HG03565 (cell line): ENCODE data around the gene OR7C2.

ENCODE experiments used
- ATAC-seq: cut with Tn5 transposase; IDR thresholded peaks from one replicate; pipeline ENCODE4 v1.9.1; 2021; ENCODE audit warnings: mild to moderate bottlenecking, moderate library complexity; ENCODE audit not compliant: unreplicated experiment

The OR7C2 gene

DNA sequence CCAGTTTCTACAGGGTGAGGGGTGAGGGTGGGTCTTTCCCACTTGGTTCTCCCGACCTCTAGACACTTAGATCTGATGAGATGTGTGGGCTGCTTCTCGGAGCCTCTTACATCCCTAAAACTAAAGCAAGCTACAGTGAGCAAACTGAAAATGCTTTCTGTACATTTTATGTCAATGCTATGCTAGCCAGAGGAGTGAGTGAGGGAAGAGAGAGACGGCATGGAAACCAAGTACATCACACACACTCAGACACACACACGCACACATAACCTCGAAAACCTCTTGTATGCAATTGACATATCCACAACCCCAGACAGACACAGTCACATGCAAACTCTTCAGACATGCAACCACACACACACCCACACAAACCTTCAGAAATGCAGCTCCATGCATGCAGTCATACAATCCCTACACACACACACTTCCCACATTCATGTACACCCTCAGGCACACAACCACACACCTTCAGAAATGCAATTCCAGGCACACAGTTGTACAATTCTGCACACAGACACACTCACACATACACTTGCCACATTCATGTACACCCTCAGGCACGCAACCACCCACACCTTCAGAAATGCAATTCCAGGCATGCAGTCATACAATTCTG is 37.0 kb downstream of the OR7C2 start:
- ATAC-seq = no peak

- no peak for ATAC-seq
Observed at GRCh38 chr19:14979476-14980255, 38.4 kb downstream of the OR7C2 start, which contains the start of gene SLC1A6. Gene SLC1A6, minus strand, starts transcription at chr19:14979864. Its CDS starts 6,954 bp downstream, at chr19:14972910.

DNA sequence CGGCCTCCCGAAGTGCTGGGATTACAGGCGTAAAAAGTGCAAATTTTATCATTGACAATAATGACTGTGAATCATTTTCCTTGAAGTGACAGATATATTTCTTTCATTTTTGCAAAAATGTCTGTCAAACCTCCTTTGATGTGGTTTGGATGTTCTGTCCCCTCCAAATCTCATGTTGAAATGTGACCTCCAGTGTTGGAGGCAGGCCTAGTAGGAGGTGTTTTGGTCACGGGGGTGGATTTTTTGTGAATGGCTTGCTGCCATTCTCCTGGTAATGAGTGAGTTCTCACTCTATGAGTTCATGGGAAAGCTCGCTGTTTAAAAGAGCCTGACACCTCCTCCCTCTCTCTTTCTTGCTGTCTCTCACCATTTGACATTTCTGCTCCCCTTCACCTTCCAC is 43.8 kb downstream of the OR7C2 start:
- no peak for ATAC-seq
